HEK293 (cell line): ENCODE data around the gene POLN.

Experiments
- CTCF ChIA-PET: fragments of 350-600 bp; formaldehyde crosslinking; extraction: SDS; loops from one replicate; lab custom pipeline; 2021; ENCODE audit warnings: antibody characterized with exemption; lab: Yijun Ruan, JAX
- POLR2A ChIA-PET: fragments of 300-600 bp; formaldehyde crosslinking; extraction: SDS; loops from one replicate; lab custom pipeline; 2020; ENCODE audit warnings: antibody characterized with exemption, inconsistent platforms; lab: Yijun Ruan, JAX
- H3K27ac ChIP-seq: fragments of 200-500 bp; sonication (Bioruptor generic); 2 replicates; pipeline ENCODE4 v1.5.1; 2014; ENCODE audit warnings: low read depth, low read length, control low read depth, inconsistent platforms; ENCODE audit errors: extremely low read depth
- H3K36me3 ChIP-seq, 2 experiments: fragments of 200-500 bp in 1 of 2; sonication (Bioruptor generic) in 1 of 2; 1 replicate in 1 of 2; 2 replicates in 1 of 2; pipeline ENCODE4 v1.5.1; 2014 to 2017; ENCODE audit warnings: inconsistent platforms in 2 of 2, low read length in 2 of 2; ENCODE audit not compliant: control insufficient read depth in 2 of 2, insufficient read depth in 1 of 2
- H3K4me1 ChIP-seq: fragments of 200-500 bp; sonication (Bioruptor generic); 2 replicates; pipeline ENCODE4 v1.5.1; 2014; ENCODE audit warnings: mild to moderate bottlenecking, low read length, inconsistent platforms; ENCODE audit not compliant: control insufficient read depth, insufficient read depth
- H3K4me3 ChIP-seq: 2 replicates; pipeline ENCODE4 v1.5.1; 2011; ENCODE audit warnings: low read depth, mild to moderate bottlenecking, control low read depth, low read length, moderate library complexity
- H3K9me3 ChIP-seq: fragments of 200-500 bp; sonication (Bioruptor generic); 2 replicates; pipeline ENCODE4 v1.5.1; 2014; ENCODE audit warnings: low read depth, low read length, inconsistent platforms; ENCODE audit not compliant: control insufficient read depth, insufficient read depth
- GFI1B ChIP-seq: fragments of 450-650 bp; formaldehyde crosslinking; IDR thresholded peaks from 2 replicates; pipeline ENCODE4 v1.5.1; 2016; ENCODE audit warnings: missing biosample characterization, missing genetic modification characterization
- GLI4 ChIP-seq: fragments of 450-650 bp; formaldehyde crosslinking; IDR thresholded peaks from 2 replicates; pipeline ENCODE4 v1.5.1; 2016; ENCODE audit warnings: missing biosample characterization, missing genetic modification characterization
- MZF1 ChIP-seq: fragments of 450-650 bp; formaldehyde crosslinking; IDR thresholded peaks from 2 replicates; pipeline ENCODE4 v1.5.1; 2017; ENCODE audit warnings: missing biosample characterization, missing genetic modification characterization, borderline replicate concordance
- OSR2 ChIP-seq: fragments of 450-650 bp; formaldehyde crosslinking; IDR thresholded peaks from 2 replicates; pipeline ENCODE4 v1.5.1; 2016; ENCODE audit warnings: missing biosample characterization, missing genetic modification characterization
- PATZ1 ChIP-seq: fragments of 450-650 bp; formaldehyde crosslinking; IDR thresholded peaks from 2 replicates; pipeline ENCODE4 v1.5.1; 2016; ENCODE audit warnings: missing biosample characterization, missing genetic modification characterization
- PBX3 ChIP-seq: sonication (generic); formaldehyde crosslinking; IDR thresholded peaks from 2 replicates; pipeline ENCODE4 v1.8.1; 2022; ENCODE audit warnings: mild to moderate bottlenecking, moderate library complexity, missing genetic modification reagents
- PRDM1 ChIP-seq: fragments of 450-650 bp; formaldehyde crosslinking; IDR thresholded peaks from 2 replicates; pipeline ENCODE4; 2016; ENCODE audit warnings: missing biosample characterization, missing genetic modification characterization
- PRDM4 ChIP-seq: fragments of 450-650 bp; formaldehyde crosslinking; IDR thresholded peaks from 2 replicates; pipeline ENCODE4 v1.5.1; 2017; ENCODE audit warnings: missing biosample characterization, missing genetic modification characterization
- ZBTB44 ChIP-seq: fragments of 450-650 bp; IDR thresholded peaks from 2 replicates; pipeline ENCODE4 v1.5.1; 2018; ENCODE audit warnings: missing biosample characterization, mild to moderate bottlenecking, missing genetic modification characterization
- ZBTB8A ChIP-seq: fragments of 450-650 bp; formaldehyde crosslinking; IDR thresholded peaks from 2 replicates; pipeline ENCODE4 v1.5.1; 2016; ENCODE audit warnings: missing biosample characterization, missing genetic modification characterization
- ZFP37 ChIP-seq: fragments of 450-650 bp; formaldehyde crosslinking; IDR thresholded peaks from 2 replicates; pipeline ENCODE4 v1.5.1; 2016; ENCODE audit warnings: missing biosample characterization, missing genetic modification characterization
- ZNF10 ChIP-seq: fragments of 450-650 bp; formaldehyde crosslinking; IDR thresholded peaks from 2 replicates; pipeline ENCODE4 v1.5.1; 2017; ENCODE audit warnings: missing biosample characterization, missing genetic modification characterization
- ZNF157 ChIP-seq: fragments of 450-650 bp; formaldehyde crosslinking; IDR thresholded peaks from 2 replicates; pipeline ENCODE4 v1.5.1; 2016; ENCODE audit warnings: missing biosample characterization, missing genetic modification characterization
- ZNF341 ChIP-seq: fragments of 450-650 bp; formaldehyde crosslinking; IDR thresholded peaks from 2 replicates; pipeline ENCODE4; 2016; ENCODE audit warnings: low read depth, missing biosample characterization, missing genetic modification characterization
- ZNF423 ChIP-seq: fragments of 450-650 bp; formaldehyde crosslinking; IDR thresholded peaks from 2 replicates; pipeline ENCODE4 v1.5.1; 2016; ENCODE audit warnings: missing biosample characterization, missing genetic modification characterization
- ZNF488 ChIP-seq: fragments of 450-650 bp; formaldehyde crosslinking; IDR thresholded peaks from 2 replicates; pipeline ENCODE4 v1.5.1; 2016; ENCODE audit warnings: missing biosample characterization, missing genetic modification characterization
- ZNF501 ChIP-seq: fragments of 450-650 bp; formaldehyde crosslinking; IDR thresholded peaks from 2 replicates; pipeline ENCODE4 v1.5.1; 2016; ENCODE audit warnings: missing biosample characterization, missing genetic modification characterization
- ZNF560 ChIP-seq: fragments of 450-650 bp; formaldehyde crosslinking; IDR thresholded peaks from 2 replicates; pipeline ENCODE4 v1.5.1; 2017; ENCODE audit warnings: missing biosample characterization, missing genetic modification characterization, borderline replicate concordance
- ZNF600 ChIP-seq: fragments of 450-650 bp; formaldehyde crosslinking; IDR thresholded peaks from 2 replicates; pipeline ENCODE4 v1.5.1; 2016; ENCODE audit warnings: missing biosample characterization, missing genetic modification characterization
- ZNF660 ChIP-seq: fragments of 450-650 bp; IDR thresholded peaks from 2 replicates; pipeline ENCODE4 v1.5.1; 2018; ENCODE audit warnings: missing biosample characterization, mild to moderate bottlenecking, missing genetic modification characterization

The POLN gene

GRCh38 chr4:2048831-2049230 lies 193.1 kb downstream of the POLN start:
- CTCF ChIA-PET, result no interaction called here
- POLR2A ChIA-PET, result no interaction called here

More at GRCh38 chr4:2048831-2049230, 193.1 kb downstream of the POLN start:
- Histone ChIP-seq H3K9me3 (no peaks in the 10 kb centered on the region), H3K4me1 (no peaks in the 10 kb centered on the region), H3K4me3 (no peak overlapping the region), H3K27ac (no peak overlapping the region), H3K36me3 (peaks cover 0 to 6% of the 10 kb centered on the region in 2 experiments; a peak in 1 of 3 replicates)
- TF ChIP-seq OSR2 (tag by site-specific recombination), result no peak
- no peak for TF ChIP-seq ZNF600
- TF ChIP-seq PATZ1 (tag by site-specific recombination), result no peak
- TF ChIP-seq ZNF157 (tag by site-specific recombination), result no peak
- TF ChIP-seq MZF1, result no peak
- no peak for TF ChIP-seq ZNF423
- no peak for TF ChIP-seq GFI1B (tag by site-specific recombination)
- no peak for TF ChIP-seq ZNF660 (tag by site-specific recombination)
- no peak for TF ChIP-seq ZBTB44 (tag by site-specific recombination)
- no peak for TF ChIP-seq GLI4
- no peak for TF ChIP-seq ZNF501
- no peak for TF ChIP-seq PBX3 (CRISPR knock-in tag)
- TF ChIP-seq ZNF10 (tag by site-specific recombination), result no peak
- TF ChIP-seq PRDM4 (tag by site-specific recombination), result no peak
- TF ChIP-seq PRDM1, result no peak
- no peak for TF ChIP-seq ZNF488 (tag by site-specific recombination)
- no peak for TF ChIP-seq ZNF341 (tag by site-specific recombination)
- no peak for TF ChIP-seq ZBTB8A
- TF ChIP-seq ZNF560 (tag by site-specific recombination), result no peak
- no peak for TF ChIP-seq ZFP37 (tag by site-specific recombination)
